GM12874 (cell line): ENCODE measurements around the gene CISD3.

Source experiments
- TF ChIP-seq, protein P1 (sequence below): IDR thresholded peaks from 2 replicates; pipeline ENCODE4 v1.5.1; 2011; ENCODE audit warnings: low read depth, mild to moderate bottlenecking, control low read depth, low read length, moderate library complexity; ENCODE audit not compliant: insufficient read depth

The CISD3 gene

GRCh38 chr17:38704606-38705522 lies 25.3 kb upstream of the CISD3 start, which contains the start of gene MLLT6:
MLLT6 (plus strand) TSS chr17:38705273; CDS start chr17:38705633, 360 bp downstream.
- TF ChIP-seq, protein P1, sequence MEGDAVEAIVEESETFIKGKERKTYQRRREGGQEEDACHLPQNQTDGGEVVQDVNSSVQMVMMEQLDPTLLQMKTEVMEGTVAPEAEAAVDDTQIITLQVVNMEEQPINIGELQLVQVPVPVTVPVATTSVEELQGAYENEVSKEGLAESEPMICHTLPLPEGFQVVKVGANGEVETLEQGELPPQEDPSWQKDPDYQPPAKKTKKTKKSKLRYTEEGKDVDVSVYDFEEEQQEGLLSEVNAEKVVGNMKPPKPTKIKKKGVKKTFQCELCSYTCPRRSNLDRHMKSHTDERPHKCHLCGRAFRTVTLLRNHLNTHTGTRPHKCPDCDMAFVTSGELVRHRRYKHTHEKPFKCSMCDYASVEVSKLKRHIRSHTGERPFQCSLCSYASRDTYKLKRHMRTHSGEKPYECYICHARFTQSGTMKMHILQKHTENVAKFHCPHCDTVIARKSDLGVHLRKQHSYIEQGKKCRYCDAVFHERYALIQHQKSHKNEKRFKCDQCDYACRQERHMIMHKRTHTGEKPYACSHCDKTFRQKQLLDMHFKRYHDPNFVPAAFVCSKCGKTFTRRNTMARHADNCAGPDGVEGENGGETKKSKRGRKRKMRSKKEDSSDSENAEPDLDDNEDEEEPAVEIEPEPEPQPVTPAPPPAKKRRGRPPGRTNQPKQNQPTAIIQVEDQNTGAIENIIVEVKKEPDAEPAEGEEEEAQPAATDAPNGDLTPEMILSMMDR: no peak

DNA sequence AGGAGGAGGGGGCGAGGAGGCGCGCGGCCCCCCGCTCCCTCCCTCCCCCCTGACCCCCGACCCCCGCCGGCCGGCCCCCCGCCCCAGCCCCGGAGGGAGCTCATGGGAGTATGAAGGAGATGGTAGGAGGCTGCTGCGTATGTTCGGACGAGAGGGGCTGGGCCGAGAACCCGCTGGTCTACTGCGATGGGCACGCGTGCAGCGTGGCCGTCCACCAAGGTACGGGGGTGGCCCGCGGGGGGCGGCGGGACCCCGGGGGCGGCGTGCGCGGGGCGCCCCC lies 24.7 kb upstream of the CISD3 start:
- TF ChIP-seq, protein P1: no peak

GRCh38 chr17:38705803-38706504 lies 24.2 kb upstream of the CISD3 start:
- TF ChIP-seq, protein P1: no peak

- TF ChIP-seq, protein P1: no peak
Measured at GRCh38 chr17:38706505-38707216, 23.5 kb upstream of the CISD3 start.

DNA sequence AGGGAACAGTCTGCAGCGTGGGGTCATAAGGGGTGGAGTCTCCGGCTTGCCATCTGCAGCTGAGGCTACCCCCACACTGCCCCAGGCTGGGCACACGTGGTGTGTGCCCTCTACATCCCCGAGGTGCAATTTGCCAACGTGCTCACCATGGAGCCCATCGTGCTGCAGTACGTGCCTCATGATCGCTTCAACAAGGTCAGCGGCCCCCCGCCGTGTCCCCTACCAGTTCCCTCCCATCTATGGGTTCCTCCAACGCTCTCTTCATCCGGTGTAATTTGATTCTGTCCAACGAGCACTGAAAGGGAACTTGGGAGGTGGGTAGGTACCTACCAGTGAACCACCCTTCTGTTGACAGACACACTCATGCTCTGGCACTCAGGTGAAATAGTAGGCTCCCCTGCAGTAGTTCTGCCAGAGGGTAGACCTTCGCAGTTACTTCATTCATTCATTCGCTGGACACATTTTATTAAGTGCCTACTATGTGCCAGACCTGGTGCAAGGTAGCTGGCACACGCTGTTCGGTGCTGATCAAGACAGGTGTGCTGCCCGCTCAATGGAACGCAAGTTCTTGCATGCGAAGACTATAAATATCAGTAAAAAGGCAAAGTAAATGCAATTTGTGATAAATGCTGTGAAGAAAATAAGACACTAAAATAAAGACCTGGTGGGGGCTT lies 22.3 kb upstream of the CISD3 start:
- TF ChIP-seq, protein P1: no peak

DNA sequence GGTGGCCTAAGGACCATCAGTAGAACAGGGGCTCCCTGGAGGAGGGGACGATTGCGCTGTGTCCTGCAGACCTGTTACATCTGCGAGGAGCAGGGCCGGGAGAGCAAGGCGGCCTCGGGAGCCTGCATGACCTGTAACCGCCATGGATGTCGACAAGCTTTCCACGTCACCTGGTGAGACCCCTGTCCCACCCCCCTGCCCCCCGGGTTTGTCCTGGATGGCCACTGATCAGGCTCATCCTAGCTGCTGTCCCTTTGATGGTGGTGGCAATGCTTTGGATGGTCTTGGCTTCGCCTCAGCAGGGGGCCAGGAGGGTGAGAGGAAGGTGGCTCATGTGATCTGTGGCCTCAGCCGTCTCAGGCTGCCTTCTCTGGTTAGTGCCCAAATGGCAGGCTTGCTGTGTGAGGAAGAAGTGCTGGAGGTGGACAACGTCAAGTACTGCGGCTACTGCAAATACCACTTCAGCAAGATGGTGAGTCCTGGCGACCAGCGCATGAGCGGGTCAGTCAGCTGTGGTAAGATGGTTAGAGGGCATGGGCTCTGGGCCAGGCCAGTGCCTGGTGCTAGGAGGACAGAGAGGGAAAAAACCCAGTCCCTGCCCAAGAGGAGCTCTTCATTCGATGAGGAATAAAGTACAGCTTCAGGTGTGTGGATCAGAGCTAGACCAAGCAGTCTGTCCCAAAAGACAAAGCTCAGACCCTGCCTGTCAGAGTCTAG lies 20.9 kb upstream of the CISD3 start:
- TF ChIP-seq, protein P1: no peak
